B cell (primary cell): ENCODE results near the gene ANXA10. TPM values are rescaled to one million over a fixed set of nuclear protein-coding genes. Genes with fewer than 3 reads are reported as not detected.

ENCODE experiments used
- ATAC-seq: fragments of 200-7000 bp; cut with Tn5 transposase; one replicate; pipeline ENCODE4 v1.10.0; 2021; ENCODE audit warnings: low read depth, mild to moderate bottlenecking, moderate number of reproducible peaks, moderate library complexity
- CTCF ChIA-PET: fragments of 350-600 bp; sonication (Branson Sonifier 250); formaldehyde crosslinking; loops from one replicate; lab custom pipeline; 2021; ENCODE audit warnings: antibody characterized with exemption, inconsistent platforms; lab: Charles Lee
- POLR2A ChIA-PET: fragments of 350-600 bp; sonication (Branson Sonifier 250); formaldehyde crosslinking; loops from one replicate; lab custom pipeline; 2021; ENCODE audit warnings: antibody characterized with exemption; lab: Charles Lee
- DNase-seq: peaks from one replicate; pipeline ENCODE4 v3.0.0; 2013
- H2AFZ ChIP-seq: 2 replicates; pipeline ENCODE4 v1.6.1; 2012; ENCODE audit warnings: mild to moderate bottlenecking, low read depth, low read length; ENCODE audit not compliant: insufficient read depth, poor library complexity, severe bottlenecking
- H3K27ac ChIP-seq, 2 donors: 1 replicate in 1 of 2; 2 replicates in 1 of 2; pipeline ENCODE4 v1.5.1; 2012 to 2013; ENCODE audit warnings: low read length in 2 of 2, mild to moderate bottlenecking in 2 of 2, moderate library complexity in 1 of 2
- H3K27me3 ChIP-seq, 4 experiments: fragments of 200-600 bp in 1 of 4; sonication (generic) in 1 of 4; replicated peaks in 1 of 4; 1 replicate in 2 of 4; 2 replicates in 2 of 4; pipeline versions ENCODE4 v1.6.1 to v1.7.0; 2013 to 2016; ENCODE audit warnings: low read length in 3 of 4, mild to moderate bottlenecking in 2 of 4, mixed read lengths in 1 of 4, moderate library complexity in 1 of 4; ENCODE audit not compliant: insufficient read depth in 4 of 4, control insufficient read depth in 3 of 4; ENCODE audit errors: control extremely low read depth in 1 of 4
- H3K36me3 ChIP-seq, 2 experiments: replicated peaks in 1 of 2; 1 replicate in 1 of 2; 2 replicates in 1 of 2; pipeline versions ENCODE4 v1.6.1 to v1.7.1; 2013; ENCODE audit warnings: low read length in 1 of 2; ENCODE audit not compliant: insufficient read depth in 2 of 2, control insufficient read depth in 1 of 2; ENCODE audit errors: control extremely low read depth in 1 of 2, extremely low read depth in 1 of 2
- H3K4me1 ChIP-seq, 2 donors: fragments of 200-600 bp in 1 of 2; sonication (generic) in 1 of 2; 1 replicate in 1 of 2; 2 replicates in 1 of 2; pipeline versions ENCODE4 v1.5.1 to v1.6.1; 2013 to 2017; ENCODE audit warnings: low read length in 2 of 2; ENCODE audit not compliant: control insufficient read depth in 2 of 2, insufficient read depth in 2 of 2
- H3K4me2 ChIP-seq: replicated peaks from 2 replicates; pipeline ENCODE3; 2012; ENCODE audit warnings: mild to moderate bottlenecking, low read depth, low read length; ENCODE audit not compliant: poor library complexity, severe bottlenecking
- H3K4me3 ChIP-seq, 5 experiments: fragments of 200-600 bp in 1 of 5; sonication (generic) in 1 of 5; 1 replicate in 3 of 5; 2 replicates in 2 of 5; pipeline versions ENCODE4 v1.5.1 to v1.7.0; 2011 to 2016; ENCODE audit warnings: low read length in 4 of 5, mild to moderate bottlenecking in 4 of 5, low read depth in 2 of 5, control low read depth in 1 of 5, moderate library complexity in 1 of 5; ENCODE audit not compliant: insufficient read depth in 1 of 5; ENCODE audit errors: control extremely low read depth in 1 of 5, extremely low read depth in 1 of 5
- H3K79me2 ChIP-seq: fragments of 200-600 bp; sonication (generic); one replicate; pipeline ENCODE4 v1.6.0; 2016; ENCODE audit warnings: low read length; ENCODE audit not compliant: control insufficient read depth, insufficient read depth
- H3K9ac ChIP-seq: fragments of 200-600 bp; sonication (generic); 2 replicates; pipeline ENCODE4 v1.6.1; 2017; ENCODE audit warnings: mild to moderate bottlenecking, low read length, moderate library complexity
- H3K9me3 ChIP-seq, 3 donors: one replicate each; pipeline versions ENCODE4 v1.6.1 to v1.7.1; 2013; ENCODE audit warnings: low read length in 2 of 3; ENCODE audit not compliant: control insufficient read depth in 2 of 3, insufficient read depth in 1 of 3; ENCODE audit errors: control extremely low read depth in 1 of 3
- H4K20me1 ChIP-seq: 2 replicates; pipeline ENCODE4 v1.6.0; 2012; ENCODE audit warnings: mild to moderate bottlenecking, low read length; ENCODE audit not compliant: insufficient read depth, control insufficient read depth, poor library complexity, severe bottlenecking
- H3K27ac Mint-ChIP-seq: one replicate; pipeline ENCODE4 v1.8.0; 2021; ENCODE audit warnings: mixed read lengths
- H3K27me3 Mint-ChIP-seq: one replicate; pipeline ENCODE4 v1.8.0; 2021; ENCODE audit warnings: mixed read lengths
- H3K4me1 Mint-ChIP-seq: one replicate; pipeline ENCODE4 v1.8.0; 2021; ENCODE audit warnings: mixed read lengths
- H3K4me3 Mint-ChIP-seq: one replicate; pipeline ENCODE4 v1.8.0; 2021; ENCODE audit warnings: mixed read lengths
- H3K9me3 Mint-ChIP-seq: one replicate; pipeline ENCODE4 v1.8.0; 2022; ENCODE audit warnings: mixed read lengths; ENCODE audit not compliant: insufficient read depth
- EZH2 ChIP-seq: IDR thresholded peaks from 2 replicates; pipeline ENCODE4 v1.6.1; 2012; ENCODE audit warnings: borderline replicate concordance, low read depth, mild to moderate bottlenecking, moderate library complexity, low read length; ENCODE audit not compliant: insufficient read depth, poor library complexity, severe bottlenecking
- WGBS: methylation state at CpG from one replicate; pipeline ENCODE4 v1.1.5; 2013; ENCODE audit warnings: missing lambda C conversion rate; ENCODE audit not compliant: insufficient coverage; 5-methylcytosine and 5-hydroxymethylcytosine counted together
- intact Hi-C: fragments of 100-400 bp; cut with micrococcal nuclease; formaldehyde crosslinking; loops from one replicate; pipeline ENCODE4 v1.10.0; 2022
- polyA plus RNA-seq: library from polyadenylated mRNA; depleted of rRNA; stranded (reverse); fragments of >200 nt; gene quantifications from 2 replicates; pipeline ENCODE4 v1.2.3, GENCODE V29; 2012
- total RNA-seq, 2 donors: library from RNA; stranded (reverse); fragments of 120-200 nt in 1 of 2; gene quantifications; 1 replicate in 1 of 2; 2 replicates in 1 of 2; pipeline versions ENCODE4 v1.2.3 to v1.2.4, GENCODE V29; 2013 to 2022
- TF ChIP-seq, protein P1 (sequence below): fragments of 200-600 bp; IDR thresholded peaks from one replicate; pipeline ENCODE4 v1.8.0; 2022; ENCODE audit warnings: antibody characterized with exemption, mild to moderate bottlenecking

Gene ANXA10
- total and polyA plus RNA-seq, 2 donors (not counting 1 experiment from before 2014, with no cell fraction given), result not detected

DNA sequence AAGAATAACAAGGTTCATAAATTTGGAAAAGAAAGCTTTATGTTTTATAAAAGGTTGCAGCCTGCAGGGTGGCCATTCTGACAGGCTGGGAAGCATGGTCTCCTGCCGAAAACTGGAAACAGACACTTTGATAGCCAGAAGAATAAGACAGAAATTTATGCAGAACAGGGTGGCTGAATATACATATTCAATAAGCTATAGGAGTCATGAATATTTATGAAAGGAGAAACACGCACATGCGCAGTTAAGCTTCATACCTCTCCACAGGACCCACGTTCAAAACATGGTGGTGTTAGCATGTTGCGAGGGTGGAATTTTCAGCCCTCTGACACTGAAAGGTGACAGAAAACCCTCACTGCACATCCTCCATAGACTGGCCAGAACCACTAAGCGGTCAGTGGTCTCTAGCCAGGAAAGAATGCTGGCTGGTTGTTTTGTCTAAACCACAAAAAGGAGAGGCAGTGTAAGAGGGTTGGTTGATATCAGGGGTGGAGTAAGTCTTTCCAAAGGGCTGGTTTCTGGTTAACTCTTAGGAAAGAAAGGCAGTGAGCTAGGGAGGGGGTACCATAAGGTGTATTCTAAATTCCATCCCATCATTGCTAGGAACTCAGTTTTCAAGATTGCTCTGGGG, 58.2 kb downstream of the ANXA10 start:
- Mint-ChIP-seq H3K9me3 (no peaks in the 10 kb centered on the region), H3K4me1 (peaks cover 2% of the 10 kb centered on the region), H3K27me3 (peaks cover 4% of the 10 kb centered on the region), H3K4me3 (no peak overlapping the region), H3K27ac (no peak overlapping the region)
- H3K79me2 ChIP-seq, result no peaks in the 10 kb centered on the region
- no peaks in the 10 kb centered on the region for H3K27me3 ChIP-seq
- WGBS, result 93% methylated on average over 3 of the region's 6 CpGs
- no peak overlapping the region for H3K4me3 ChIP-seq
- ChIA-PET CTCF (interaction anchor here (1.2 kb wide), 1 partner anchor 1129 kb away, joined by 3 read pairs; no protein-coding TSS in a partner anchor), POLR2A (no interaction called here)
- H3K27ac ChIP-seq, result no peak overlapping the region
- peaks cover 0 to 1% (median 0%) of the 10 kb centered on the region in 3 donors for H3K9me3 ChIP-seq
- H2AFZ ChIP-seq, result no peak overlapping the region
- DNase-seq (no peak), ATAC-seq (no peak)
- H3K4me1 ChIP-seq, result no peaks in the 10 kb centered on the region
- intact Hi-C loops, result no loop called here
- no peak for TF ChIP-seq EZH2
- TF ChIP-seq, protein P1, sequence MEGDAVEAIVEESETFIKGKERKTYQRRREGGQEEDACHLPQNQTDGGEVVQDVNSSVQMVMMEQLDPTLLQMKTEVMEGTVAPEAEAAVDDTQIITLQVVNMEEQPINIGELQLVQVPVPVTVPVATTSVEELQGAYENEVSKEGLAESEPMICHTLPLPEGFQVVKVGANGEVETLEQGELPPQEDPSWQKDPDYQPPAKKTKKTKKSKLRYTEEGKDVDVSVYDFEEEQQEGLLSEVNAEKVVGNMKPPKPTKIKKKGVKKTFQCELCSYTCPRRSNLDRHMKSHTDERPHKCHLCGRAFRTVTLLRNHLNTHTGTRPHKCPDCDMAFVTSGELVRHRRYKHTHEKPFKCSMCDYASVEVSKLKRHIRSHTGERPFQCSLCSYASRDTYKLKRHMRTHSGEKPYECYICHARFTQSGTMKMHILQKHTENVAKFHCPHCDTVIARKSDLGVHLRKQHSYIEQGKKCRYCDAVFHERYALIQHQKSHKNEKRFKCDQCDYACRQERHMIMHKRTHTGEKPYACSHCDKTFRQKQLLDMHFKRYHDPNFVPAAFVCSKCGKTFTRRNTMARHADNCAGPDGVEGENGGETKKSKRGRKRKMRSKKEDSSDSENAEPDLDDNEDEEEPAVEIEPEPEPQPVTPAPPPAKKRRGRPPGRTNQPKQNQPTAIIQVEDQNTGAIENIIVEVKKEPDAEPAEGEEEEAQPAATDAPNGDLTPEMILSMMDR, result no peak
- H3K9ac ChIP-seq, result no peak overlapping the region
- no peaks in the 10 kb centered on the region for H3K36me3 ChIP-seq
- H4K20me1 ChIP-seq, result no peaks in the 10 kb centered on the region
- no peak overlapping the region for H3K4me2 ChIP-seq

DNA sequence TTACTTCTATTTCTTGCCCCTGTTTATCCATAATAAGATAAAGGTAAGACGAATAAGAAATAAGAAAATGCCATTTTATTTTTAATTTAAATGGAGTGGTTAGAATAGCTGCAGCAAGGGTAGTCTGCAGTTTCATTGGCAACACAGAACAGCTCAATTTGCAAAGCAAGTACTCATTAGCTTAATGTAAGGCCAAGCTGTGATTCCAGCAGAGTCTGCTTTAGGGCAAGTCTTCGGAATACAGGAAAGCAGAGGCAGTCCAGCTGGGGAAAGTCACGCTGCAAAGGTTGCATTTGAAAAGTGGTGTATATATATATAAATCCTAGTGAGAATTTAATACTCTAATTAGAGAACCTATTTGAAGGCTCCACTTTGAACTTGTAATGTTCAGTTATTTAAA, 59.0 kb downstream of the ANXA10 start:
- H4K20me1 ChIP-seq, result no peaks in the 10 kb centered on the region
- no peak overlapping the region for H3K27ac Mint-ChIP-seq
- DNase-seq (no peak), ATAC-seq (no peak)
- ChIA-PET CTCF (no interaction called here), POLR2A (no interaction called here)
- H3K36me3 ChIP-seq, result no peaks in the 10 kb centered on the region
- no peaks in the 10 kb centered on the region for H3K4me1 ChIP-seq
- peaks cover 2% of the 10 kb centered on the region for H3K4me1 Mint-ChIP-seq
- TF ChIP-seq, protein P1, result no peak
- no peak for TF ChIP-seq EZH2
- no CpG with 5 or more reads among the region's 3 CpGs for WGBS
- no peak overlapping the region for H3K27ac ChIP-seq
- peaks cover 0 to 1% (median 0%) of the 10 kb centered on the region in 3 donors for H3K9me3 ChIP-seq
- no peaks in the 10 kb centered on the region for H3K27me3 ChIP-seq
- H2AFZ ChIP-seq, result no peak overlapping the region
- no peaks in the 10 kb centered on the region for H3K9me3 Mint-ChIP-seq
- H3K4me3 Mint-ChIP-seq, result no peak overlapping the region
- H3K27me3 Mint-ChIP-seq, result peaks cover 4% of the 10 kb centered on the region
- no peak overlapping the region for H3K9ac ChIP-seq
- no peak overlapping the region for H3K4me2 ChIP-seq
- no peaks in the 10 kb centered on the region for H3K79me2 ChIP-seq
- H3K4me3 ChIP-seq, result no peak overlapping the region
- intact Hi-C loops, result no loop called here
